Esophagus muscularis mucosa (tissue), 4 donors: ENCODE data around the gene PPP2R5B.

ENCODE experiments used
- EP300 ChIP-seq: sonication (generic); formaldehyde crosslinking; IDR thresholded peaks from one replicate; pipeline ENCODE4 v1.6.1; 2017; ENCODE audit warnings: antibody characterized with exemption
- POLR2A ChIP-seq: fragments of 450-650 bp; IDR thresholded peaks from one replicate; pipeline ENCODE4 v1.6.1; 2017; ENCODE audit warnings: antibody characterized with exemption, moderate library complexity, mild to moderate bottlenecking, low read depth
- POLR2AphosphoS5 ChIP-seq, 2 donors: sonication (generic); formaldehyde crosslinking; IDR thresholded peaks; one replicate each; pipeline ENCODE4 v1.6.1; 2017; ENCODE audit warnings: antibody characterized with exemption in 2 of 2
- TF ChIP-seq, protein P1 (sequence below), 3 experiments: fragments of 200-600 bp in 2 of 3; fragments of 450-650 bp in 1 of 3; sonication (generic) in 2 of 3; IDR thresholded peaks; one replicate each; pipeline ENCODE4 v1.5.1; 2017 to 2019; ENCODE audit warnings: antibody characterized with exemption in 3 of 3, mild to moderate bottlenecking in 2 of 3, moderate library complexity in 1 of 3

DNA sequence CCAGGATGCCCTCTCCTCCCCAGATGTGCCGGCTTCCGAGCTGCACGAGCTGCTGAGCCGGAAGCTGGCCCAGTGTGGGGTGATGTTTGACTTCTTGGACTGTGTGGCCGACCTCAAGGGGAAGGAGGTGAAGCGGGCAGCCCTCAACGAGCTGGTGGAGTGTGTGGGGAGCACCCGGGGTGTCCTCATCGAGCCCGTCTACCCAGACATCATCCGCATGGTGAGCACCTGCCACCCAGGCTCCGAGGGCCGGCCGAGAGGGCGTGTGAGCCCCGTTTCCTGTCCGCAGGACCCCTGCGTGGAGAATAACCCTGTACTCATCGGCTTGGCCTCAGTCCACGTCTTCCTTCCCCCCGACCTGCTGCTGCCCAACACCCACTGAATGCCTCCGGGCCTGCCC lies 2.2 kb downstream of the PPP2R5B start:
- TF ChIP-seq EP300 (no peak), POLR2AphosphoS5 (IDR thresholded peaks at IDR 0.05) (no peak), POLR2A (no peak)
- TF ChIP-seq, protein P1, sequence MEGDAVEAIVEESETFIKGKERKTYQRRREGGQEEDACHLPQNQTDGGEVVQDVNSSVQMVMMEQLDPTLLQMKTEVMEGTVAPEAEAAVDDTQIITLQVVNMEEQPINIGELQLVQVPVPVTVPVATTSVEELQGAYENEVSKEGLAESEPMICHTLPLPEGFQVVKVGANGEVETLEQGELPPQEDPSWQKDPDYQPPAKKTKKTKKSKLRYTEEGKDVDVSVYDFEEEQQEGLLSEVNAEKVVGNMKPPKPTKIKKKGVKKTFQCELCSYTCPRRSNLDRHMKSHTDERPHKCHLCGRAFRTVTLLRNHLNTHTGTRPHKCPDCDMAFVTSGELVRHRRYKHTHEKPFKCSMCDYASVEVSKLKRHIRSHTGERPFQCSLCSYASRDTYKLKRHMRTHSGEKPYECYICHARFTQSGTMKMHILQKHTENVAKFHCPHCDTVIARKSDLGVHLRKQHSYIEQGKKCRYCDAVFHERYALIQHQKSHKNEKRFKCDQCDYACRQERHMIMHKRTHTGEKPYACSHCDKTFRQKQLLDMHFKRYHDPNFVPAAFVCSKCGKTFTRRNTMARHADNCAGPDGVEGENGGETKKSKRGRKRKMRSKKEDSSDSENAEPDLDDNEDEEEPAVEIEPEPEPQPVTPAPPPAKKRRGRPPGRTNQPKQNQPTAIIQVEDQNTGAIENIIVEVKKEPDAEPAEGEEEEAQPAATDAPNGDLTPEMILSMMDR (IDR thresholded peaks at IDR 0.05) = no peak
